ENCODE data around the gene ANKRD16.
"Not testable (repeated sequence)": the region's sequence is repeated elsewhere in the genome, so short reads cannot be mapped to it uniquely, and the experiment has no call there.

The ANKRD16 gene

DNA sequence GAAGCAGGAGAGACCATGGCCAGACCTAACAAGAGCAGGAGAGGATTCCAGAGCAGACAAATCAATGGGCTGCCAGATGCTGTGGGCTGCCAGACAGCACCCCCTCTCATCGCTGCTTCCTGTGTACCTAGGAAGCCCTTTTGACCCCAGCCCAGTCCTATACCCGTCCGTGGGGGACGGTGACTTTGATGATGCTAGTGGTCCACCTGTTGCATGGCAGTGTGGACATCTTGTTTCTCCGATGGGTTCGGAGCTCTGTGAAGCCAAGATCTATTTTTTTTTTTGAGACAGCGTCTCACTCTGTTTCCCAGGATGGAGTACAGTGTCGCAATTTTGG, 58.3 kb downstream of the ANKRD16 start:
- DNase-seq = no peak

GRCh38 chr10:5830629-5831445, 58.9 kb downstream of the ANKRD16 start:
- DNase-seq = no peak

DNA sequence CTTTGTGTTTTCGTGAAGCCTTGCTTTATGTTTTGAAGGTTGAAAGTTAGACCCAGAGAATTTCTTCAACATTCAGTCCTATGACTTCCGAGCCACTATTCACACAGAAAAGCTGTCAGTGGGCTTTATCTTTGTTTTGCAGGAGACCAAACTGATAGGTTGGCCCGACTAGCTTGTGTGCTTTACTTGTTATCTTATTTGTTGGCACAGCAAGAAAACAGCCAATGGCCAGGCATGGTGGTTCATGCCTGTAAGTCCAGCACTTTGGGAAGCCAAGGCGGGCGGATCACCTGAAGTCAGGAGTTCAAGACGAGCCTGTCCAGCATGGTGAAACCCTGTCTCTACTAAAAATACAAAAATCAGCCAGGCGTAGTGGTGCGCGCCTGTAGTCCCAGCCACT, 60.4 kb downstream of the ANKRD16 start:
- DNase-seq = no peak

- no peak for DNase-seq
Measured at GRCh38 chr10:5828725-5829124, 61.0 kb downstream of the ANKRD16 start.

- DNase-seq = no peak
Measured at GRCh38 chr10:5827841-5828240, 61.9 kb downstream of the ANKRD16 start.

GRCh38 chr10:5826511-5826910, 63.2 kb downstream of the ANKRD16 start:
- DNase-seq = not testable (repeated sequence)

DNA sequence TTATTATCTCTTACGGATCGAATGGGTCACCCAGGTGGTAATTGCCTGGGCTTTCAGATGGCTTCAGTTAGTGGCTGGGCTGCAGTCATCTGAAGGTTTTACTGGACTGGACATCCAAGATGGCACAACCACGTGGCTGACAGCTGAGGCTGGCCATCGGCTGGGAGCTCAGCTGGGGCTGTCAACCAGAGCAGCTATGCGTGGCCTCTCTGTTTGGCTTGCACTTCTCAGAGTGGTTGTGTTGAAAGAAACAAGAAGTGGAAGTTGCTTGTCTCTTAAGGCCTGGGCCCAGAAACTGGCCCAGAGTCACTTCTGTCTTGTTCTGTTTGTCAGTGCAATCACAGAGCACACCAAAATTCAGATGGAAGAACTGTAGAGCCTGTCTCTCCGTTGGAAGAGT, 70.8 kb downstream of the ANKRD16 start:
- peak; percentile 63 for DNase-seq

DNA sequence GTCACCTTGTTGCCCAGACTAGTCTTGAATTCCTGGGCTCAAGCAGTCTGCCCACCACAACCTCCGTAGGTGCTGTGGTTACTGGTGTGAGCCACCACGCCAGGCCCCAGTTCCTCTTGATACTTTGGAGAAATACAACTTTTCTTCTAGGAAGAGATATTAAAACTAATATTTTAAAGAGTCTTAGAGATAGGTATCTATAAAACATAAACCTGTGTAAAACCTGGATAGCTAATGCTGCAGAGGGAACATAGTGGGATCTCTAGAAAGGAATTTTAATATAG, 71.7 kb downstream of the ANKRD16 start:
- no peak for DNase-seq

DNA sequence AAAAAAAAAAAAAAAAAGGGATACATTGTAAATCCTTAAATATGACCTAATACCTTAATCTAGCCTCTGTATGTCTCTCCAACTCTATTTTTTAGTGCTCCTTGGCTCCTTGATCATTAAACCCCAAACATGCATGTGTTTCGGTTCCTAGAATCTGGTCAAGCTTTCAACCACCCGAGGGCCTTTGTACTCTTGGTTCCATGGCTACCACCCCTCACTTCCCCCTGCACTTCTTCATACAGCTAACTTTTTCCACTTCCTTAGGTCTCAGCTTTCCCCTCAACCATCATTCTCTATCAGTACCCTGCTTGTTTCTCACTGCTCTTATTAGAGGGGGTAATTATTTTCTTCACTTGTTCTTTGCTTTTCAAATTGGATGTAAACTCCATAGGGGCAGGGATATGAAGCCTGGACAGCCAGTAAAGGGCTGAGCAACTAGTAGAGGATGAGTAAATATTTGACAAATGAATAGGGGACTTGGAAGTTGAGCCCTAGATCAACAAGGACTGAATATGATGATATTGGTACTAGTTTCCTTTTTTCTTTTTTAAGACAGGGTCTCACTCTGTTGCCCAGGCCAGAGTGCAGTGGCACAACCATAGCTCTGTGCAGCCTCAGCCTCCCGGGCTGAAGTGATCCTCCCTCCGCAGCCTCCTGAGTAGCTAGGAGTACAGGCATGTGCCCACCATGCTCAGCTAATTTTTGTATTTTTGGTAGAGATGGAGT, 72.2 kb downstream of the ANKRD16 start:
- peak; percentile 17 for DNase-seq

DNA sequence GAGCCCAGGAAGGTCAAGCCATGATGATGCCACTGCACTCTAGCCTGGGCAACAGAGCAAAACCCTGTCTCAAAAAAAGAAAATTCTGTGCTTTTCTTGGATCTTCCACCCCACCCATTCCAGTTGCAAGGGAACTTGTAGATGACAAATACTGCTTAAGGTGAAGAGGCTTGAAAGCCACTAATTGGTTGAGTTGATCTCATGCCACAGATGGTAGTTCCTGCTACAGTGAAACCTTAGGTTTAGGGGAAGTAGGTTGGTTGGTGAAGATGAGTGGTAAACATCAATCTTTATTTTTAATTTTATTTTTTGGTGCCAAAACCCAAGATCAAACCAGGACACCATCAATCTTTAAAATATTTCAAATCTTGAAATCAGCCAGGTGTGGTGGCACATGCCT, 73.5 kb downstream of the ANKRD16 start:
- no peak for DNase-seq

- DNase-seq = peak; percentile 30
Measured at GRCh38 chr10:5814110-5815107, 75.3 kb downstream of the ANKRD16 start.

- peak; percentile 98 for DNase-seq
Measured at GRCh38 chr10:5813341-5814109, 76.2 kb downstream of the ANKRD16 start, which contains the start of gene GDI2. Gene GDI2 (minus strand): TSS chr10:5813434. CDS start chr10:5813258, 176 bp downstream.

DNA sequence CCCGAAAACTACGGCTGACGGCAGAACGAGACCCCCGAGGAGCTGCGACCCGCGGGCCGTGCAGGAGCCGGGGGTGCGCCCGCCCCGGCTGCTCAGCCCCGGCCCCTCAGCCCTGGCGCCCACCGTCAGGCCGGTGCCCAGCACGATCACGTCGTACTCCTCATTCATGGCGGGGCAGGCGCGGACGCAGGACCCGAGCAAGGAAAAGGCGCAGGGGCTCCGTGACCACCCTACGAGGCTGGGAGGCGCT, 76.7 kb downstream of the ANKRD16 start:
- no peak for DNase-seq

GRCh38 chr10:5812283-5813090, 77.2 kb downstream of the ANKRD16 start:
- peak; percentile 52 for DNase-seq
